Neutrophil (primary cell): ENCODE results near the gene PCGF2.

Source experiments
- H3K27ac ChIP-seq: fragments of 200-600 bp; sonication (generic); 2 replicates; pipeline ENCODE4 v1.5.1; 2016; ENCODE audit warnings: mild to moderate bottlenecking, moderate library complexity
- H3K27me3 ChIP-seq: fragments of 200-600 bp; sonication (generic); 2 replicates; pipeline ENCODE4 v1.6.0; 2016; ENCODE audit warnings: mild to moderate bottlenecking
- H3K36me3 ChIP-seq: fragments of 200-600 bp; sonication (generic); 2 replicates; pipeline ENCODE4 v1.5.1; 2017
- H3K4me1 ChIP-seq, 2 experiments: fragments of 200-600 bp in 1 of 2; sonication (generic) in 1 of 2; 1 replicate in 1 of 2; 2 replicates in 1 of 2; pipeline versions ENCODE4 v1.5.1 to v1.6.1; 2013 to 2016; ENCODE audit warnings: low read depth in 1 of 2, low read length in 1 of 2, mild to moderate bottlenecking in 1 of 2, moderate library complexity in 1 of 2; ENCODE audit not compliant: control insufficient read depth in 1 of 2, insufficient read depth in 1 of 2
- H3K4me3 ChIP-seq, 2 experiments: fragments of 200-600 bp in 1 of 2; sonication (generic) in 1 of 2; 1 replicate in 1 of 2; 2 replicates in 1 of 2; pipeline ENCODE4 v1.5.1; 2013 to 2016; ENCODE audit warnings: low read depth in 1 of 2, low read length in 1 of 2, mild to moderate bottlenecking in 1 of 2, moderate library complexity in 1 of 2
- H3K9me3 ChIP-seq: fragments of 200-600 bp; sonication (generic); 2 replicates; pipeline ENCODE4 v1.5.1; 2016
- TF ChIP-seq, protein P1 (sequence below): fragments of 200-600 bp; sonication (generic); IDR thresholded peaks from 2 replicates; pipeline ENCODE4 v1.5.1; 2016; ENCODE audit warnings: antibody characterized with exemption

The PCGF2 gene

DNA sequence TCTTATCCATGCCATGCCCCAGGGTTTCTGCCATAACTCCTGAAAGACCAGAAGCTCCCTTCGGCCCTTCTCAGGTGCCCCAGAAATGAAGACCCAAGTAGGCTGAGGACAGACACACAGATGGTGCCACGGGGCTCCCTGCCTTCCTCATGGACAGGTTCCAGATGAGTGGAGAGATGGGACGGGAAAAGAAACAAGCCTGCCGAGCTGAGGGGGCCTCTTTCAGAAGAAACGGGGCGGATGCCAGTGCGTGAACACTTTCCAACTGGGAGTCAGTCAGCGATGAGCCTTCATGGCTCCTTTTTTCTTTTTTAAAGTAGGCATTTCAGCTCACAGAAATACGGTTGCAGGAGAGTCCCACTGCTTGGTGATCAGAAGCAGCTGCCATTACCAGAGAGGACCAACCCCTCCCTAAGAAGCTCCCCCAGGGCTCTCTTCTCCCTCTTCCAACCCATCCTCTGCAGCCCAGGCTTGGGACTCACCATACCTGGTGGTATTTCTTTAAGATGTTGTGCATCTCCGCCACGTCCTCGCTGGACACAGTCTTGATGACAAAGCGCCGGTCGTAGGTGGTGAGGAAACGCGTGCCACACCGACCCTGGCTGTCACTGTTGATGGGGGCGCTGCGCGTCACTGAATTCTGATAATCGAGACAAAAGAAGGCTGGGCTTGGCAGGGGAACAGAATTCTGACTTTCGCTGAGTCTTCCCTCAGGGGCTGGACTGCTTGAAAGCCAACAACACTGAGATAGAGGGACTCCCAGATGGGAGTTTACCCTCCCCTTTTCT is 32.0 kb upstream of the PCGF2 start:
- Histone ChIP-seq H3K27ac (no peak overlapping the region), H3K27me3 (no peaks in the 10 kb centered on the region), H3K4me3 (no peak overlapping the region), H3K4me1 (no peaks in the 10 kb centered on the region), H3K36me3 (peaks cover 98% of the 10 kb centered on the region), H3K9me3 (no peaks in the 10 kb centered on the region)
- TF ChIP-seq, protein P1, sequence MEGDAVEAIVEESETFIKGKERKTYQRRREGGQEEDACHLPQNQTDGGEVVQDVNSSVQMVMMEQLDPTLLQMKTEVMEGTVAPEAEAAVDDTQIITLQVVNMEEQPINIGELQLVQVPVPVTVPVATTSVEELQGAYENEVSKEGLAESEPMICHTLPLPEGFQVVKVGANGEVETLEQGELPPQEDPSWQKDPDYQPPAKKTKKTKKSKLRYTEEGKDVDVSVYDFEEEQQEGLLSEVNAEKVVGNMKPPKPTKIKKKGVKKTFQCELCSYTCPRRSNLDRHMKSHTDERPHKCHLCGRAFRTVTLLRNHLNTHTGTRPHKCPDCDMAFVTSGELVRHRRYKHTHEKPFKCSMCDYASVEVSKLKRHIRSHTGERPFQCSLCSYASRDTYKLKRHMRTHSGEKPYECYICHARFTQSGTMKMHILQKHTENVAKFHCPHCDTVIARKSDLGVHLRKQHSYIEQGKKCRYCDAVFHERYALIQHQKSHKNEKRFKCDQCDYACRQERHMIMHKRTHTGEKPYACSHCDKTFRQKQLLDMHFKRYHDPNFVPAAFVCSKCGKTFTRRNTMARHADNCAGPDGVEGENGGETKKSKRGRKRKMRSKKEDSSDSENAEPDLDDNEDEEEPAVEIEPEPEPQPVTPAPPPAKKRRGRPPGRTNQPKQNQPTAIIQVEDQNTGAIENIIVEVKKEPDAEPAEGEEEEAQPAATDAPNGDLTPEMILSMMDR = no peak

DNA sequence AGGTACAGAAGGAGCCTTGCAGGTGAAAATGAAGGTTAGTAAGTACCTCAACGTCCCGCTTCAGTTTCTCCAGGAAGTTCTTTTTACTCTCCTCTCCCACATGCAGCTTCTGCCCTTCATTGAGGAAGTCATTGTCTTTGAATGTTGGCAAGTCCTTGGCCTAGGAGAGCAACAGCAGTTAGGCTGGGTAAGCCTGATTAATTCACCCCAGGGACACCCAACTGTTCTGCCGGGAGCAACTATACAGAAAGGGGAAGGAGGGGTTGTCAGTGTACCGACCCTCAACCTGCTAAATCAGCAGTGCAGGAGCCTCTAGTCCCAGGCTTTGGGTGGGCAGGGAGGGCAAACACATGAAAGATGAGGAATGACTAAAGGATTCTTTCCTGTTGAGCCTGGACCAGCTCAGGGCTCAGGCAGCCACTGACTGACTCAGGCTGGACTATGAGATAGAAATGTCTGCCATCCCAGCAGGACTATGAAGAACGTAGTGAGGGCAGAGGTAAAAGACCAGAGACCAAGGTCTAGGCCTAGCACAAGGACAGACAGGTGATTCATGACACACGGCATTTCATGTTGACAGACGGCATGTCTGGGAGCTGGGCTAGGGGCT is 29.6 kb upstream of the PCGF2 start:
- no peak overlapping the region for H3K27ac ChIP-seq
- TF ChIP-seq, protein P1 = no peak

DNA sequence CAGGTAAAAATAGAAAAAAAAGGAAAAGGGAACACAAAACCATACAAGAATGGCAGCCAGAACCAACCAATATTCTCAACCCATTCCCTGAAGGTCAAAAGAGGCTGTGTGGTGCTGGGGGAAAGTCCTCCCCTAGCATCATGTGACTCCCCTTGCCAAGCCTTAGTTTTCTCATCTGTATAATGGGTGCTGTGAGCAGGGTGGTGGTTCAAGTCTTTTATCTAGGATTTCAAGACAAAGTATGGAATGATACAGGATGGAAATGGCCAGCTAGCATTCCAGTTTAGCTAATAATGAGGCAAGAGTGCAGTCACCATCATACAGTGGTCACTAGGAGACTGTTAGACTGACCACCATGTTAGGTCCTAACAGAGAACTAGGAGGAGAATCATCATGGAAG is 25.1 kb upstream of the PCGF2 start:
- Histone ChIP-seq H3K4me1 (no peaks in the 10 kb centered on the region), H3K36me3 (peaks cover 92% of the 10 kb centered on the region), H3K27me3 (no peaks in the 10 kb centered on the region), H3K4me3 (no peak overlapping the region), H3K27ac (no peak overlapping the region), H3K9me3 (no peaks in the 10 kb centered on the region)
- TF ChIP-seq, protein P1 = no peak

More for the DNA sequence above, 29.6 kb upstream of the PCGF2 start:
- H3K4me3 ChIP-seq = no peak overlapping the region
- peaks cover 95% of the 10 kb centered on the region for H3K36me3 ChIP-seq
- no peaks in the 10 kb centered on the region for H3K9me3 ChIP-seq
- no peaks in the 10 kb centered on the region for H3K27me3 ChIP-seq
- no peaks in the 10 kb centered on the region for H3K4me1 ChIP-seq

DNA sequence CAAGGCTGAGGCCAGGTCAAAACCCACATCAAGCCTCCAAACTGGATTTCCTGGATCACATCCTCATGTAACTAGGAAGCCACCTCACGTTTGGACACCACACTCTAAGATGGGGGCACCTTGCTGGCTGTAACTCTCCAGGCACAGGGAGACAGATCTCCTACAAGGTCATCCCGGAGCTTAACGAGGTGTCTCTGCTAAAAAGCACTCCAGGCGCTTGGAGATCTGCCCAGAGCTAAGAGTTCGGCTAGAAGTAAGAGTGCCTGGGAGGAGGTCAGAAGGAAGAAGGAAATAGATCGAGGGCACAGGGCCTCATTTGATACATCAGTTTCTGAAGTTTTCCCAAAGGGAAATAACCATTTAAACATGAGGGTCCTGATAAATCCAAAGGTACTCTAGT is 20.3 kb upstream of the PCGF2 start:
- Histone ChIP-seq H3K27ac (peak overlapping the region; percentile 5), H3K27me3 (no peaks in the 10 kb centered on the region), H3K4me1 (no peaks in the 10 kb centered on the region), H3K4me3 (no peak overlapping the region), H3K36me3 (peaks cover 95% of the 10 kb centered on the region), H3K9me3 (no peaks in the 10 kb centered on the region)
- TF ChIP-seq, protein P1 = no peak

DNA sequence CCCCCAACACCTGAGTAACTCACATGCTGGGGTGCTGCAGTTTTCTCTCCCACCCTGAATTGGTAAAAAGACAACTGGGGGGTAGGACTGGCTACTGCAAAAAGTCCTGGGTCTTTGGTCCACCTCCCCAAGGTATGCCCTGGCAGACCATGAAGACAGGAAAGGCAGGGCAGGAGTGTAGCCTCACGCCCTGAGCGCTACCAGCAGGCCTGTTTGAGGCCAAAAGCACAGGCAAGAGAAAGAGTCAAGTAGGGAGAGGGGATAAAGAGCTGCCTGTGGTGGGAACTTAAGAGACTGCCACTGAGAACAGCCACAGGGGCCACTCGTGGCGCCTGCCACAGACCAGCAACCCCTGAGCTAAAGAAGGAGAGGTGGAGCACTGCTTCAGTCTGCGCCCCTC is 18.2 kb upstream of the PCGF2 start:
- no peaks in the 10 kb centered on the region for H3K9me3 ChIP-seq
- no peaks in the 10 kb centered on the region for H3K4me1 ChIP-seq
- peaks cover 99% of the 10 kb centered on the region for H3K36me3 ChIP-seq
- no peaks in the 10 kb centered on the region for H3K27me3 ChIP-seq
- H3K27ac ChIP-seq = no peak overlapping the region
- H3K4me3 ChIP-seq = no peak overlapping the region
- TF ChIP-seq, protein P1 = no peak
